NCI-H1105 (cell line): ENCODE measurements around the gene FAH.
A peak's percentile ranks its signal among the peaks of the same experiment; 100 is the strongest.

Experiments
- DNase-seq: peaks from one replicate; lab custom pipeline; 2025; lab: John Stamatoyannopoulos, UW

FAH gene

DNA sequence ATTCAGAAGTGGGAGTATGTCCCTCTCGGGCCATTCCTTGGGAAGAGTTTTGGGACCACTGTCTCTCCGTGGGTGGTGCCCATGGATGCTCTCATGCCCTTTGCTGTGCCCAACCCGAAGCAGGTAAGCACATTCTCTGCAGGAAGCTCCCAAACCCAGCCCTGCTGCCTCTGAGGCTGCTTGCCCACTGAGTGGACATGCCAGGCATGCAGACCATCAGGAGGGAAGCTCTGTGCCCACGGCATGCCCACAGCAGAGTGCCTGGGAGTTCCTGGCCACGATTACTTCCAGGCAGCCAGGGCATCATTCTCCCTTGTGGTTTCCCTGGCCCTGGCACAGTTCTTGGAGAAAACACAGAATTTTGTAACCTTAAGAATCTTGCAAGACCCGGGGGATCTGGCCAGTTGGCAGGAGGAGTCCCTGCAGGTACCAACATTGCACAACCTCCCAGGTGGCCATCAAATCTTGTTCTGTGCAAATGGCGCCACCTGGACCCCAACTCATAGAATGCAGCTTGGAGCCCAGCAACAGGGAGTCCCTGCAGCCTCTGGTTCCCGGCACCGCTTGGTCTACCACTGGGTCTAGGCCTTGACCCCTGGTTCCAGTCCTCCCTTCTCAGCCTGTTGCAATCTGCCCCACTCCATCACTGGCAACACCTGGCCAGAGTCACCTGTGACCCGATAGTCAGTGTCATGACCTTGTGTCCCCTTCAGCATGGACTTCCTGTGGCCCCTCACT is 20.4 kb downstream of the FAH start:
- peak; percentile 27 for DNase-seq

DNA sequence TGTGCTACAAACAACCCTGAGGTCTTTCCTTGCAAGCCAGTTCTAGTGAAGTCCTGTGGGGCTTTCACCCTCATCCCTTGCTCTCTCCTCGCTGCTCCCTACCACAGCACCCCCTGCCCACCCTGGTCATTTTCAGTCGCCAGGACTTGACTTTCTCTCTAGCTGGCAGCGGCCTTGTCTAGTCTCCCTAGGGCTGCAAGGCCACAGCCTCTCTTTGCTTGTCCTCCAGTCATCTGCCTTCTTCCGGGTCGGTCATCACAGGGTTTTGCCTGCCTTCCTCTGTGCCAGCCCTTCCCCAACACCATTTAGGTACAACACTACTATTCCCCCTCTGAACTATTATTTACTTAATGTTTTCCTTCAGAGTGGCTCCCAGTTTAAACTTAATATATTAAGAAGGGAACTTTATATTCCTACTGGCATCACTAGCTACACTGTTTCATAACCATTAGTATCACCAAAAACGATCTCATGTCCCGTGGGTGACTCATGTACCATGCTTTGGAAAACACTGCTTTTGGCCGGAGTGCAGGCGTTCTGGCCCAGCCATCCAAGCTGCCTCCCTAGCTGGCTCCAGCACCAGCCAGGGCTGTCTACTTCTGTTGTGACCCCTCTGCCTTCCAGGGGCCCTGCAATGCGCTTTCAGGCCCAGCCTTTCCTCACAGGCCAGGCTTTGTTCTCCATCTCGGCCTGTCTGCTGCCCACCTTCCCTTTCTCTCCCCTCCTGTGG is 21.4 kb downstream of the FAH start:
- no peak for DNase-seq

DNA sequence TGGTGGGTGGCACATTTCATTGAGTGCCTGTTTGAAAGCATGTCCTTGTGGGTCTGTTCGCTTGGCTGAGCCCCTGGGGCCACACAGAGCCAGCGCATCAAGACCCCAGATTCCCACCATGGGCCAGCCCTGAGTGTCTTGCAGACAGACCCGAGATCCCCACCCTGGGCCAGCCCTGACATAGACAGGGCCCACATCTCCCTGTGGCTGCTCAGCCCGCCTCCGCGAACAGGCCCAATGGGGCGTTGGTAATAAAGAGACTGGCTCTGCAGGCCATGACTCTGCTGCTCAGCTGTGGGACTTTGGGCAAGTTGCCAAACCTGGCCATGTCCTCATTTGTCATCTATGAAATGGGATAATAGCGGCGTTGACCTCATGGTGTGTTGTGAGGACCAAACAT is 22.6 kb downstream of the FAH start:
- no peak for DNase-seq

DNA sequence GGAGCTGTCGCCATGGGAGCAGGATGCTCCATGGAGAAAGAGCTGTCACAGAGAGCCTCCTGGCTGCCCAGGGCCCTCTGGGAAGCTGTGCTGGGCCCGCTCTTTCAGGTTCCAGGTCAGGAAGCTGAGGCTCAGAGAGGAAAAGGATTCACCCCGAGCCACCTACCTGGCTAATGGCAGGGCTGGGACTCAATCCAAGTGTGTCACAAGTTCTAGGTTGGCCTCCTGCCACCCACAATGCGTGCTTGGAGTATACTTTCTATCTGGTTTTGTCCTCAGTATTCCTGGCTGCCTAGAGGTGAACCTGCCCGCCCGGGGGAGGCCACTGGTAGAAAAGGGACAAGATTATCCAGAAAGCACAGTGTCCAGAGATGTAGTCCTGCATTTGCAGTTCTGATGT is 23.6 kb downstream of the FAH start:
- DNase-seq: no peak

DNA sequence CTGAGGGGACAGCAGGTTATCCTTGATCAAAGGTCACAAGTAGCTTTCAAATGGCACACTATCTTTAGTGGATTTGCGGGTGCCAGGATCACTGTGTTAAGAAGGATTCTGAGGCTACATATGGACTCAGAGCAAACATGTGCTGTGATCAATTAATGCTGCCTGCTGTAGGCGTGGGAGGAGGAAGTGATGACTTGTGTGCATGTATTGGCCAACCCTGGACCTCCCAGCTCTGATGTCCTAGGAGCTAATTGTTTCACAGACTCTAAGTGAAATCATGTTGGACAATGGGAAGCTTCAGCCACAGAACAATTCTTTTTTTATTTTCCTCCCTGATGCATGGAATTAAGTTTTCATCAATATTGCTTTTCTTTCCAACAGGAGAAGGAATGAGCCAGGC is 24.4 kb downstream of the FAH start:
- no peak for DNase-seq

DNA sequence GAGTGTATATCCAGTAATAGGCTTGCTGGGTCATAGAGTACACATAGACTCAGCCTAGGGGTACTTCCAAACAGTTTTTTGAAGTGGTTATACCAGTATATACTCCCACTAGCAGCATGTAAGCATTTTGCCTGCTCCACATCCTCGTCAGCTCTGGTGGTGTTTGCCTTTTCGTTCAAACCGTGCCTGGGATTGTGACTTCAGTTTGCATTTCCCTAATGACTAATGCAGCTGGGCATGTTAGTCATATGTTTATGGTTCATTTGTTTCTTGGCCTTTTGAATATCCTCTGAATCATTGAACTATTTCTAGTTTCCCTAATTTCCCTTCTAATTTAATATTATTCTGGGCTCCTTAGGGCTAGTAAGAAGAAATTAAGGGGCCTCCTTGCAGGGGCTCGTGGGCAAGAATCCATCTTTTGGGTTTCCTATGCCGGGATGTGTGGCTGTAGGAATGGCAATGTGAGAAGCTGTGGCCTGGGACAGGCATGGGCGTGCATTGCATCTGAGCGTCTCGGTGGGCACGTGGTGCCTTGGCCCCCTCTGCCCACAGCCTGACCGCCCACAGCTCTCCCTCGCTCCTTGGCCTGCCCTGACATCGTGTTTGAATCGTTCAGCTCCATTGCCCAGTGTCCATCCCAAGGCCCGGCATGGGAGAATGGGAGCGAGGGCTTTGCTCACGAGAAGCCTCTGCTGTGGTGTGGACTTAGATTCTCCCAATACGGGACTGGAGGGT is 26.4 kb downstream of the FAH start:
- DNase-seq: no peak

DNA sequence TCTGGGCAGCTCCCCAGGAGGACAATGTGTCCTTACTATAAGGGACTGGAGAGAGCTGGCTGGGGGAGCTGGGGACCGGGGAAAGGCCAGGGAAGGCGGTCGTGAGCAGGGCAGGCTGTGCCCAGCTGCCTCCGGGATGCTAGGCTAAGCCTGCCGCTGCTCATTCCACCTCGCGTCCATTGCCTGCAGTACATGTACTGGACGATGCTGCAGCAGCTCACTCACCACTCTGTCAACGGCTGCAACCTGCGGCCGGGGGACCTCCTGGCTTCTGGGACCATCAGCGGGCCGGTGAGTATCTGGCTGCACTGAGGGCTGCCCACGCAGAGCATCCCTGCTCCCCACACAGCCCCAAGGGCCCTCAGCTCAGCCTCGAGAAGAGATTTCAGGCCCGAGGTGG is 27.1 kb downstream of the FAH start:
- no peak for DNase-seq

DNA sequence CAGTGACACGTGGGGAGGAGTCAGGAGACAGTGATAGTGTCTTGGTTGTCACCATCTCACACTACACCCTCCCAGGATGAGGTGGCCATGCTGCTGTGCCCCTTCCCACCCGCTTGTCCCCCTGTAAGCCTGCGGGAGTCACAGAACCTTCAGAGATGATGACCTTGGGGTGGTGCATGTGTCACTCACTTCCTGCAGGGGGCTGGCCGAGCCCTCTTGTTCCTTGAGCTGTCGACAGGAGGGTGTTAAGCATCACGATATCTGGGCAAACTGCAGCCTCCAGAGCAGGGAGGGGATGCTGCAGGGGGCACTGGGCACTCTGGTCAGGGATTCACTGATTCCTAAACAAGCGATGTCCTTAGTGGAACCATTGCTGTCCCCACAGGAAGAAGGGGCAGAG is 27.7 kb downstream of the FAH start:
- DNase-seq: no peak

DNA sequence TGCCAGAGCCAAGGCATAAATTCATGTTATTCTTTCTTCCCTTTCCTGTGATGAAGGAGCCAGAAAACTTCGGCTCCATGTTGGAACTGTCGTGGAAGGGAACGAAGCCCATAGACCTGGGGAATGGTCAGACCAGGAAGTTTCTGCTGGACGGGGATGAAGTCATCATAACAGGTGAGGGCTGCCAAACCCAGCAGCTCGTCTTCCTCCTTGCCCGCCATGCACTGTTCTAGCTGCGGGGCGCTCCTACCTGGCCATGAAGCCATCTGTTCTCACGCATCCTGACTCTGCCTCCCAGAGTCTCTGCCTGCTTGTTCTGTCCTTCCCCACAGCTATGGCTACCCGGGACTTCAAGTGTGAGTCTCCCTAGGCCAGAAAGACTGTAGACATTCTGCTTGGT is 28.2 kb downstream of the FAH start:
- DNase-seq: no peak

DNA sequence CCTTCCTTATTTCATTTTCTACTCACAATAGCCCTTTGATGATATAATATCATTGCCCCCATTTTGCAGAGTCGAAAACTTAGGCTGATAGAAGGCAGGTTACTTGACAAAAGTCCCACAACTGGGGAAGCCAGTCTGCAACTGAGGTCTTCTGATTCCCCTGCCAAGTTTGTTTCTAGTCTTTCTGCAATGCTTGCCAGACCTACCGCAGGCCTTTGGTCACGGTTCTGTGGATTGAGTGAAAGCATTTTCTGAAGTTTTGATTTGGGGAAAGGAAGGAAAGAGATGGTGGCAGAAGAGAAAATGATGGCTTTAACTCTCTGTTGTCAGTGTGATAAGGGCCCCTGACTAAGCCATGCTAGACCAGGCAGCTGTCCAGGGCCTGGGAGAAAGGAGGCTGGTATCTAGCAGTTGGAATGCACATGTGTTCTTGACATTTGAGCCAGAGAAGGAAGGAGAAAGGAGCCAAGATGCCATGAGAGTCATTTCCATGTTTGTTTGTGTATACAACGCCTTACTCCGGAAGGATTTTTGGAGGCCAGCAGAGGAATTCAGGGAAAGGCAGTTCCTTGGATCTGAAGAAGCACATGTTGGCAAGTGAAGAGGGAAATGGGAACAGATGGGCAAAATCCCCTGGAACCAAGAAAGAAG is 29.9 kb downstream of the FAH start:
- no peak for DNase-seq

DNA sequence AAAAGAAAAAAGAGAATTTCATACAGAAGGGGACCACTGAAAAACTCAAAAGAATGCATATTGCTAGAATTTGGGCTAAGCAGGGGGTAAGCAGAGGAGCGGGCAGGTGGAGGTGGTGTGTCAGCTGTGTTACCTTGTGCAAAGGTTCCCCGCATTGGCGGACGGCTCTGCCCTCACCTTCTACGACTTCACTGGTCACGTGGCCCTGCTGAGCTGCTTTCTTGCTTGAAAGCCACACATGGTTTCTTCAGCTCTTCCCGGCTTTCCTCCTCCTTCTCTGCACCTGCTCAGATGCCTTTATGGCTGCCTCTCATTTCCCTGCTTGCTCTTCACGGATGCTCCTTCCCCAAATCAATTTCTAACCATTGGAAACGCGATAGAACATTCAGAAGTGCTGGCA is 30.5 kb downstream of the FAH start:
- no peak for DNase-seq

DNA sequence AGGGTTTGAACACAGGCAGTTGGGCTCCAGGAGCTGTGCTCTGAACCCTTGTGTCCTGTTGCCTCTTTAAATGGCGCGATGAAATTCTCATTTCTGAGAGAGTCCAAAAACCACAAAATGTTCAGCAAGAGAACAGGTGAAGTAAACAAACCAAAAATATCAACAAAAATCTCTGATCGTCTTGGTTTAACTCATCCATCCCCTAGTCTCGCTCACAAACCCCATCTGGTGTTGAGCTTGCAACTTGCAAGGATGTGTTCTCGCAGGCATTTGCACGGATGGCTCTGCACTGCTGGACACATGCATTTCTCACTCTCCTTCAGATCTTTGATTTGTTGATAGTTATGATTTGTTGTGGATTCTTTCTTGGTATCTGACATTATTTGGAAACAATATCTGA is 31.1 kb downstream of the FAH start:
- DNase-seq: no peak

DNA sequence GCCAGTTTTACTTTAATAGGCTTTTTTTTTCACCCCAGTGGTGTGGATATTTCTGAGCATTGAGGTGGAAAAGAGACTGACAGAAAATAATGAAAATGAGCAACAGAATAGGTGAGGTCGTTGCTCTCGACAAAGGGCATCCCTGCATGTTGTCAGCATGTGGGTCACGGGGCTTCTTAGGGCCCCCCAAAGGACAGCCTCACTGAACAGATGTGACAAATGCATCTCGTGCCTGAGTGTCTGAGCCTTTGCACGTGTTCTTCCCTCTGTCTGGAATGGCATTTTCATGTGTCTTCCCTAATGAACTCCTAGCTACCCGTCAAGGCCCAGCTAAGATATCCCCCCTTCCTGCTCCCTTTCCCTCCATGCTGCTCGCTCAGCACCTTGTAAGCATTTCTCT is 31.8 kb downstream of the FAH start:
- DNase-seq: no peak

DNA sequence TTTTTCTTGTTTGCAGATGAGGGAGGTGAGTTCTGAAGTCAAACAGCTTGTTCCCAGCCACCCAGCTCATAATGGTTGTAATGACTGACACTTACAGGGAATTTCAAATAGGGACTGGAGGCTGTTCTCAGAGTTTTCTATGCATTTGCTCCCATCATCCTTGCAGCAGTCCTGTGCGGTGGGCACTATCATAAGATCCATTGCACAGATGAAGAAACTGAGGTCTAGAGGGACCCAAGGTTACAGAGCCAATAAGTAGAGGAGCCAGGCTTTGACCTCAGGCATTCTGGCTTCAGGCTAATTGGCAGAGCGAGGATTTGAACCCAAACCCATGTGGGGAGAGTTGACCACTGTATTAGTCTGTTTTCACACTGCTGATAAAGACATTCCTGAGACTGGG is 32.4 kb downstream of the FAH start:
- DNase-seq: no peak

DNA sequence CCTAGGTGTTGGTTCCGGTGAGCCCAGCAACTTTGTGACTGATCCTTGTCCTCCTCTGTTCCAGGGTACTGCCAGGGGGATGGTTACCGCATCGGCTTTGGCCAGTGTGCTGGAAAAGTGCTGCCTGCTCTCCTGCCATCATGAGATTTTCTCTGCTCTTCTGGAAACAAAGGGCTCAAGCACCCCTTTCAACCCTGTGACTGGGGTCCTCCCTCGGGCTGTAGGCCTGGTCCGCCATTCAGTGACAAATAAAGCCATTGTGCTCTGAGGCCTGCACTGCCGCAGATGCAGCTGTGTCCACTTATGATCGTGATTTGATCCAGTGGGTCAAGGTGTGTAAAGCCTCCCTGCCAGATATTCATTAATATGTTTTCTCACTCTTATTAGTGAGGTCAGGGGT is 33.3 kb downstream of the FAH start:
- no peak for DNase-seq

DNA sequence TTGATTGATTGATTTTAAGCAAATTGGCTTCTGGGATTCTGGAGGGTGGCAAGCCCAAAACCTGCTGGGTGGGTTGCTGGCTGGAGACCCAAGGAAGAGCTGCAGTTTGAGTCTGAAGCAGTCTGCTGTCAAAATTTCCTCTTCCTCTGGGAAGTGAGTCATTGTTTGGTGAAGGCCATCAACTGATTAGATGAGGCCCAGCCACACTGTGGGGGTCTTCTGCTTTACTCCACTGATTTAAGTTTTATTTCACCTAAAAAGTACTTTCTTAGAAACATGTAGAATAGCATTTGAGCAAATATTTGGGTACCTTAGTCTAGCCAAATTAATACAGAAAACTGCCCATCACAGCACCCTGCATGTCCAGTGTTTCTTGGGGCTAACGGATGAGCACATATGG is 33.8 kb downstream of the FAH start:
- no peak for DNase-seq

DNA sequence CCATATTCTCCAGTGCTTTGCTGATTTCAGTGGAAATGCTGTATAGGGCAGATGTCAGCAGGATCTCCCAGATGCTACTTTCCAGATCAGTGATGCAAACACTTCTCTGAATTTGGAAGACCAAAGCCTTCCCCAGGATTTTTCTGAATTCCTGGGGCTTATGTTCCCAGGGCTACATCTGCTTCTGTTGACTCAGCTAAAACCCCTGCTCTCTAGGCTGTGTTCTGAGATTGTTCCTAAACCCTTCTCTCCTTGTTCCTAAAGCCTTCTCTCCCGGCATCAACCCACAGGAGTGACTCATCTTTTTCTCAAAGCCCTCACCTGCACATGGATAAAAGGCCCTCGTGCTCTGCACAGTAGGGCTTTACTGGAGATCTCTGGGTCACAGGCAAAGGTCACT is 35.5 kb downstream of the FAH start:
- DNase-seq: no peak

DNA sequence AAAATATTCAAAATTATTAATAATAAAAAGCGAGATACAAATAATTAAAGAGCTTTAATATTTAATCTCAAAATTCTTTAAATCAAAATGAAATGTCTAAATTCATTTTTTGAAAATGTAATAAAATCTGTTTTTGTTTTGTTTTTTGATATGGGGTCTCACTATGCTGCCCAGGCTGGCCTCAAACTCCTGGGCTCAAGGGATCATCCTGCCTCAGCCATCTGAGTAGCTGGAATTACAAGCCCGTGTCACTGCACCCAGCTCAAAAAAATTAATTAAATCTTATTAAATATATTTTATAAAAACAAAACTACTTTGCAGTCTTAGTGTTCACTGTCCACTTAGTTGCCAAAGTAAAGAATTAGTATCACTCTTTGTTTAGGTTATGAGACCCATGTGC is 38.4 kb downstream of the FAH start:
- no peak for DNase-seq

DNA sequence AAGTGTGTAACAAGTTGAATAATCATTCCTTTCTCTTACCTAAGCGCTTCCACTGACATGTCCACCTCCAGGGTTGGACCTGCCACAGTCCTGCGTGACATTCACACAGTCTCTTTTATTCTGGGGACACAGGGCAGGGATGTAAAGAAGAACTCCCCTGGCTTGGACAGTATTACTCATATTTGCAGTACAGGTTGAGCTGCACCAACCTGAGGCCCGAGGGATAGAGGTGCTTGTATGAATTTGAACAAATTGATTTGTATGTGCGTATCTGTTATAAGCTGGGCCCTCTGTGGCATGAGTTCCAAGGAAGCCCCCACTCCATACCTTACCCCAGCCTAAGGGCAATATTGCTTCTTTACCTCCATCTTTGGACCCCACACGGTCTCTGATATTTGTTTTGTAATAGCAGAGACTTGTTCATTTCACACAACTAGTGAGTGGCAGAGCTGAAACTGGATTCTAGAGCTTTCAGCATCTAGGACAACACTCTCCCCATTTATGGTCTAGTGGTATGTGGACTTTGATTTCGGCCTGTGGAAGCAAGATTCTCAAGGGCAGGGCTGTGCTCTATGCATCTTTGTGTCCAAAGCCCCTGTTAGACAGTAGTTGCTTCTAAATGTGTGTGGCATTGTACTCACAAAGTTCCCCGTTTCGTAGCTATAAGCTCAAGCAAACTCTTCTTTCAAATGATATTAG is 39.2 kb downstream of the FAH start:
- no peak for DNase-seq

DNA sequence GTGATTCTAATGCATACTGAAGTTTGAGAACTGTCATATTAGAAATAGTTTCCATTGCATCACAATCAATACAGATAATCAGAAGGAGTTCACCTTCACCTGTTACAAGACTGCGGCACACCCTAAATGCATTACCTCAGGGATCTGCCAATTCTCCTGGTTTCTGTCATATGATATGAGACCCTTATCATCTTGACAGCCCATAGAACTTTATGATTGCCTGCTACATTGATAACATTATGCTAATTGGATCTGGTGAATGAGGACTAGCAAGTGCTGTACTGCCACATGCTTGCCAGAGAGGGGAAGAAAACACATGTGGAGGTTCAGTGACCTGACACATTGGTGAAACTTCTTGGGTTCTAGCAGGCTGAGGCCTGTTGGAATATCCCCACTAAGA is 41.4 kb downstream of the FAH start:
- no peak for DNase-seq

DNA sequence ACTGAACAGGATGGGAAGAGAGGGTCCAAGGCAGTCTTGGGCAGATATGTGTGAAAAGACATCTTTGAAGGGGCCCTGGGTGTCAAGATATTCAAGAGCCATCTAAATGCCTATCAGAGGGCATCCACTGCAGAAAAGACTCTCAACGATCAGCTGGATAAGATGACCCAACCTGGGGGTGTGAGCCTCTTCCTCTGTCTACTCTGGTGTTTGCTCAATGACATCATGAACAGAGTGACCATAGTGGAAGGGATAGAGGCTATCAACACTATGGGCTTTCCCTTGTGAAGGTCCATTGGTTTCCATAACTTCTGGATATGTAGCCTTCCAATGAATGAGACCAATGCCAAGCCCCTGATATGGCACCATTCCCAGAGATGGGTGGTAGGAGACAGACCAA is 42.1 kb downstream of the FAH start:
- DNase-seq: no peak

DNA sequence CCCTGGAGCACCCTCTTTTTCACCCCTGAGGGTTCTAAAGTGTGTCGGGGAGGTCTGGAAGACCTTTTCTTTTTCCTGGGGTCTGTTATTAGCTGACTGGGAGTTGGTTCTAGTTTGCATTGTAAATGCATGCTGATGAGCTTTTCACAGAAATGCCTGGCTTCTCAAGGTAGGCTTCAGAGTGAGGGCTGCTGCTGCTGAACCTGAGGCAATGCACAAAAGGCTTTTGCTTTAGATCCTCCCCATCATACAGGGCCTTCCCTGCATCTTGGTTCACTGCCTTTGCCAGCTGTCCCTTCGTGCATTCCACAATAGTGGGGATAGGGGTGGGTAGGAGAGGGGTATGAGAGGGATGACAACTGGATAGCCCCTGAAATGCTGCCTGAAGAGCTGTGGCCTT is 46.6 kb downstream of the FAH start:
- DNase-seq: no peak
